Panc1 (cell line): Measurements from ENCODE around the gene INAFM2.

ENCODE experiments used
- CTCF ChIP-seq: fragments of 450-650 bp; IDR thresholded peaks from 2 replicates; pipeline ENCODE4 v1.5.1; 2017; ENCODE audit warnings: mild to moderate bottlenecking
- TCF7L2 ChIP-seq: IDR thresholded peaks from 2 replicates; pipeline ENCODE4 v1.6.1; 2011; ENCODE audit warnings: mild to moderate bottlenecking, low read depth, low read length, inconsistent platforms

GRCh38 chr15:40276927-40277326, 46.6 kb upstream of the INAFM2 start:
- no peak for TF ChIP-seq CTCF
- no peak for TF ChIP-seq TCF7L2
